Endothelial cell (in vitro differentiated cells): ENCODE measurements around the gene RGS16. TPM values are rescaled to one million over a fixed set of nuclear protein-coding genes. Genes with fewer than 3 reads are reported as not detected.

Source experiments
- DNase-seq: peaks from one replicate; pipeline ENCODE4 v3.0.0; 2021; ENCODE audit warnings: low spot score
- H3K27ac Mint-ChIP-seq: one replicate; pipeline ENCODE4 v1.8.0; 2021; ENCODE audit warnings: mixed read lengths, inconsistent platforms; ENCODE audit not compliant: unreplicated experiment
- H3K27me3 Mint-ChIP-seq: one replicate; pipeline ENCODE4 v1.8.0; 2021; ENCODE audit warnings: mild to moderate bottlenecking, moderate library complexity, mixed read lengths, inconsistent platforms; ENCODE audit not compliant: unreplicated experiment
- H3K36me3 Mint-ChIP-seq: one replicate; pipeline ENCODE4 v1.8.0; 2021; ENCODE audit warnings: mild to moderate bottlenecking, low read depth, mixed read lengths, inconsistent platforms; ENCODE audit not compliant: unreplicated experiment
- H3K4me1 Mint-ChIP-seq: one replicate; pipeline ENCODE4 v1.8.0; 2021; ENCODE audit warnings: mild to moderate bottlenecking, mixed read lengths, inconsistent platforms; ENCODE audit not compliant: unreplicated experiment
- H3K4me3 Mint-ChIP-seq: one replicate; pipeline ENCODE4 v1.8.0; 2021; ENCODE audit warnings: mild to moderate bottlenecking, mixed read lengths, inconsistent platforms; ENCODE audit not compliant: unreplicated experiment
- H3K9me3 Mint-ChIP-seq: one replicate; pipeline ENCODE4 v1.8.0; 2021; ENCODE audit warnings: mixed read lengths, inconsistent platforms; ENCODE audit not compliant: unreplicated experiment
- total RNA-seq: library from RNA; stranded (reverse); fragmentation: NEBNext Ultra II Directional; extraction: Animal tissue kit (Norgen Biotek cat#: 25700); gene quantifications from one replicate; pipeline ENCODE4 v1.2.1, GENCODE V29; 2021; ENCODE audit not compliant: unreplicated experiment
- TF ChIP-seq, protein P1 (sequence below): fragments of 200-600 bp; sonication (generic); IDR thresholded peaks from one replicate; pipeline ENCODE4 v1.5.0; 2021; ENCODE audit warnings: antibody characterized with exemption; ENCODE audit not compliant: unreplicated experiment

The RGS16 gene
- total RNA-seq, 1 donor from 2014 or later = 11.8 TPM

DNA sequence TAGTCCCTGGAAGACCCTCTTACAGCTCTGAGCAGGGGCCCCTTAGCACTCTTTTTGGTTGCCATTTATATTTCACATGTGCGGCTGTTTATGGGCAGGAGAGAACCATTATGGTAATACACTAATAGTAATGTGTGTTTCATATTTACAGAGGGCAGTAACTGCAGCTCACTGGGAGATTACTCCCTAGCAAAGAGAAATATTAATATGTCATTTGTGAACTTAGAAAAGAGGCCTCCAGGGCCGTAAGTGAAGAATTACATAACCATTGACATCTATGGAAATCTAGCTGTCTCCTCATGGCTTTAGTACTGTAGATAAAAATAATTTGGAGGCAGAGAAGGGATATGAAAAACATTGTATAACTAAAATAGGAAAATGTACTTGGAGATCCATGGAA lies 23.4 kb upstream of the RGS16 start:
- peaks cover 84% of the 10 kb centered on the region for H3K4me1 Mint-ChIP-seq
- TF ChIP-seq, protein P1, sequence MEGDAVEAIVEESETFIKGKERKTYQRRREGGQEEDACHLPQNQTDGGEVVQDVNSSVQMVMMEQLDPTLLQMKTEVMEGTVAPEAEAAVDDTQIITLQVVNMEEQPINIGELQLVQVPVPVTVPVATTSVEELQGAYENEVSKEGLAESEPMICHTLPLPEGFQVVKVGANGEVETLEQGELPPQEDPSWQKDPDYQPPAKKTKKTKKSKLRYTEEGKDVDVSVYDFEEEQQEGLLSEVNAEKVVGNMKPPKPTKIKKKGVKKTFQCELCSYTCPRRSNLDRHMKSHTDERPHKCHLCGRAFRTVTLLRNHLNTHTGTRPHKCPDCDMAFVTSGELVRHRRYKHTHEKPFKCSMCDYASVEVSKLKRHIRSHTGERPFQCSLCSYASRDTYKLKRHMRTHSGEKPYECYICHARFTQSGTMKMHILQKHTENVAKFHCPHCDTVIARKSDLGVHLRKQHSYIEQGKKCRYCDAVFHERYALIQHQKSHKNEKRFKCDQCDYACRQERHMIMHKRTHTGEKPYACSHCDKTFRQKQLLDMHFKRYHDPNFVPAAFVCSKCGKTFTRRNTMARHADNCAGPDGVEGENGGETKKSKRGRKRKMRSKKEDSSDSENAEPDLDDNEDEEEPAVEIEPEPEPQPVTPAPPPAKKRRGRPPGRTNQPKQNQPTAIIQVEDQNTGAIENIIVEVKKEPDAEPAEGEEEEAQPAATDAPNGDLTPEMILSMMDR = no peak

GRCh38 chr1:182626527-182626926 lies 22.3 kb upstream of the RGS16 start:
- Mint-ChIP-seq H3K27me3 (peaks cover 3% of the 10 kb centered on the region), H3K27ac (peak overlapping the region; percentile 83), H3K4me3 (peak overlapping the region; percentile 73), H3K36me3 (no peaks in the 10 kb centered on the region), H3K9me3 (no peaks in the 10 kb centered on the region), H3K4me1 (peaks cover 75% of the 10 kb centered on the region)
- no peak for DNase-seq
- TF ChIP-seq, protein P1 = no peak

More for the DNA sequence above, 23.4 kb upstream of the RGS16 start:
- no peaks in the 10 kb centered on the region for H3K36me3 Mint-ChIP-seq
- peaks cover 5% of the 10 kb centered on the region for H3K27me3 Mint-ChIP-seq
- H3K4me3 Mint-ChIP-seq = no peak overlapping the region
- no peaks in the 10 kb centered on the region for H3K9me3 Mint-ChIP-seq
- H3K27ac Mint-ChIP-seq = peak overlapping the region; percentile 34
- DNase-seq = no peak

- TF ChIP-seq, protein P1 = no peak
- H3K36me3 Mint-ChIP-seq = no peaks in the 10 kb centered on the region
- peaks cover 3% of the 10 kb centered on the region for H3K27me3 Mint-ChIP-seq
- no peaks in the 10 kb centered on the region for H3K9me3 Mint-ChIP-seq
- H3K4me1 Mint-ChIP-seq = peaks cover 70% of the 10 kb centered on the region
- peak overlapping the region; percentile 83 for H3K27ac Mint-ChIP-seq
- no peak for DNase-seq
- H3K4me3 Mint-ChIP-seq = peak overlapping the region; percentile 73
Observed at GRCh38 chr1:182625719-182626504, 21.7 kb upstream of the RGS16 start.

- peaks cover 65% of the 10 kb centered on the region for H3K4me1 Mint-ChIP-seq
- peaks cover 3% of the 10 kb centered on the region for H3K27me3 Mint-ChIP-seq
- peak overlapping the region; percentile 83 for H3K27ac Mint-ChIP-seq
- H3K36me3 Mint-ChIP-seq = no peaks in the 10 kb centered on the region
- no peak for DNase-seq
- no peaks in the 10 kb centered on the region for H3K9me3 Mint-ChIP-seq
- H3K4me3 Mint-ChIP-seq = no peak overlapping the region
- TF ChIP-seq, protein P1 = no peak
Observed at GRCh38 chr1:182625024-182625423, 20.8 kb upstream of the RGS16 start.

DNA sequence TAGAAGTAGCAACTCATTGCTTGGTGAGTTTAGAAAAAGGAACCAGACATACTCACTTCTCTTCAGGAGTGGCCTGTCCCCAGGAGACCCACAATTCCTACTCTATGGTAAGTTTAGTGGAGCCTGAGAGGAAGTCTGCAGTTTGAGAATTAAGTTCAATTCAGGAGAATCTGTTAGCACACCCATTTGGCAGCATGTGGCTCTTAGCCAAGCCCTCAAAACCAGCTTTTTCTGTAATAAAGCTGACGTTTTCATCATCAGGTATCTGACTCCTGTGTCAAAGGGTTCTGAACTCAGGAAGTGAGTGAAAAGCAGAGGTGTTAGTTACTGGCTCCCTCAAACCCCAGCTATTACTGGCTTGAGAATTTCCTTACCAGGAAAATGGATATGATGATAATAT lies 20.4 kb upstream of the RGS16 start:
- Mint-ChIP-seq H3K9me3 (no peaks in the 10 kb centered on the region), H3K27ac (no peak overlapping the region), H3K27me3 (peaks cover 3% of the 10 kb centered on the region), H3K36me3 (no peaks in the 10 kb centered on the region), H3K4me3 (no peak overlapping the region), H3K4me1 (peaks cover 61% of the 10 kb centered on the region)
- DNase-seq = no peak
- TF ChIP-seq, protein P1 = no peak
